AG10803 (cell line): Measurements from ENCODE around the gene FAM171A2.

Experiments used
- DNase-seq: peaks from one replicate; pipeline ENCODE4 v3.0.0; 2010; ENCODE audit warnings: low read depth
- H3K4me3 ChIP-seq: 2 replicates; pipeline ENCODE4 v1.5.1; 2011; ENCODE audit warnings: mild to moderate bottlenecking, low read length, control low read depth
- TF ChIP-seq, protein P1 (sequence below): conservative IDR thresholded peaks from 2 replicates; pipeline ENCODE4 v1.5.1; 2011; ENCODE audit warnings: mild to moderate bottlenecking, low read length, control low read depth, inconsistent platforms

FAM171A2 gene

DNA sequence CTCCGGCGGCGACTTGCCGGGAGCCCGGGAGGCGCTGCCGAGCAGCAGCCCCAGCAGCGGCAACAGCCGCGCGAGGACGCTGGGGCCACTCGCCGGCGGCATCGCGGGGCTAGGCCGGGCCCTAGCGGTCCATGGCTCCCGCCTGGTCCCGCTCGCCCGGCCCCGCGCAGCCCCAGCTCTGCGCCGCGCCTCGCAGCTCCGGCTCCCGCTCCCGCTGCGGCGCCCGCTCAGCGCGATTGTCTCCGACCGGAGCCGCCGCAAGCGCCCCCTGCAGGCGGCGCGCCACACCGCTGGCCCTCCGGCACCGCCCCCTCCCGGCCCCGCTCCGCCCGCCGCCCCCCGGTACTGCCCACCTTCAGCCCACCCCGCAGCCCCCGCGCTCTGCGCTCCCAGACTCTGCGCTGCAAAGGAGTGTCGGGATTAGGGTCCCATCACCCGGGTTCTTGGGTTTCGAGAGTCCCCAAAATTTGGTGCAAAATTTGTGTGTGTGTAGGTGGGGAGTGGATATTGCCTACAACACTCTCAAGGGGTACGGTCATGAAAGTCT, at the start of gene FAM171A2:
FAM171A2 (minus strand) TSS at position 241 of the 547 bp plus-strand sequence; CDS start at position 102, 139 bp downstream.
- TF ChIP-seq, protein P1, sequence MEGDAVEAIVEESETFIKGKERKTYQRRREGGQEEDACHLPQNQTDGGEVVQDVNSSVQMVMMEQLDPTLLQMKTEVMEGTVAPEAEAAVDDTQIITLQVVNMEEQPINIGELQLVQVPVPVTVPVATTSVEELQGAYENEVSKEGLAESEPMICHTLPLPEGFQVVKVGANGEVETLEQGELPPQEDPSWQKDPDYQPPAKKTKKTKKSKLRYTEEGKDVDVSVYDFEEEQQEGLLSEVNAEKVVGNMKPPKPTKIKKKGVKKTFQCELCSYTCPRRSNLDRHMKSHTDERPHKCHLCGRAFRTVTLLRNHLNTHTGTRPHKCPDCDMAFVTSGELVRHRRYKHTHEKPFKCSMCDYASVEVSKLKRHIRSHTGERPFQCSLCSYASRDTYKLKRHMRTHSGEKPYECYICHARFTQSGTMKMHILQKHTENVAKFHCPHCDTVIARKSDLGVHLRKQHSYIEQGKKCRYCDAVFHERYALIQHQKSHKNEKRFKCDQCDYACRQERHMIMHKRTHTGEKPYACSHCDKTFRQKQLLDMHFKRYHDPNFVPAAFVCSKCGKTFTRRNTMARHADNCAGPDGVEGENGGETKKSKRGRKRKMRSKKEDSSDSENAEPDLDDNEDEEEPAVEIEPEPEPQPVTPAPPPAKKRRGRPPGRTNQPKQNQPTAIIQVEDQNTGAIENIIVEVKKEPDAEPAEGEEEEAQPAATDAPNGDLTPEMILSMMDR, result peak; percentile 38
- DNase-seq, result peak; percentile 47
- H3K4me3 ChIP-seq, result peak within 1 kb of the TSS; percentile 66

DNA sequence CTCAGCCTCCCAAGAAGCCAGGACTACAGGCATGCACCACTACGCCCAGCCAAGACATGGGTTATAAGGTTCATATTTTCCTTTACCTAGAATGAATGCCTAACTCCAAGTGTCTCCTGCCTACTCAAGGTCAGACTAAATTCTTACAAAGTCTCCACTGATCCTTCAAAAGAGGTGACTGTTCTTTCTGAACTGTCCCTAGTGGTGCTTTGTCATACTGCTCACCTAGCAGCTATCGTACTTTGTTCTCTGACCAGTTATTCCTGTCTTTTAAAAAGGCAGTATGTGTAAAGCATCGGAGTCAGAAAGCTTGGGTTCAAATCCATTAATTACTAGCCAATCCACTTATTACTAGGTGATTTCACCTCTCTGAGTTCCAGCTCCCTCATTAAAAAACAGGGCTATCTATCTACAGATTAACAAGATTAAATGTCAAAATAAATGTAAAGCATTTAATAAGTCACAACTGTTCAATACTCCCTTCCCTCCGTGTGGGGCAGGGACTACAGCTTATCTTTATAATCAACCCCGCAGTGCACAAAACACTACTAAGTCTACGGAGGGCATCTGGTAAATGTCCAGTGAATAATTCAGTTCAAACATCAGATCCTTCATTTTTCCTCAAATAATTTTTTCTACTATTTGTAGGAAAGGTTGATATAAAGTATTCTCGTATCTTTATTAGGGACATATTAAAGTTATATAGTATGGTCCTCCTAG, 45.8 kb upstream of the FAM171A2 start:
- no peak overlapping the region for H3K4me3 ChIP-seq
- no peak for DNase-seq
- TF ChIP-seq, protein P1, result no peak; the same call in 1 of the 2 replicates

DNA sequence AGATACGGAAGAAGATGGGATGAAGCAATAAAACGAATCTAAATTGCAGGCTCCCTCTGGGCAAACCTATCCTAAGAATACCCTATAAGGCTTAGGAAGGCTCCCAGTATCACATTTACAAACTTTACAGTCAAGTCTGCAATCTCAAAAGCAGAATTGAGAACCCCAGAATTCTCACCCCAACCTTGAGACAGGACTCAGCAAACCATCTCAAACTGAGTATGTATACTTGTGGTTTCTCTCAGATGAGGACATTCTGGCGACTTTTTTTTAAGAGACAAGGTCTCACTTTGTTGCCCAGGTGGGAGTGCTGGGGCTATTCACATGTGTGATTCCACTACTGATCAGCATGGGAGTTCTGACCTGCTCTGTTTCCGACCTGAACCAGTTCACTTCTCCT, 45.1 kb upstream of the FAM171A2 start:
- TF ChIP-seq, protein P1, result no peak
- DNase-seq, result no peak
- H3K4me3 ChIP-seq, result no peak overlapping the region

DNA sequence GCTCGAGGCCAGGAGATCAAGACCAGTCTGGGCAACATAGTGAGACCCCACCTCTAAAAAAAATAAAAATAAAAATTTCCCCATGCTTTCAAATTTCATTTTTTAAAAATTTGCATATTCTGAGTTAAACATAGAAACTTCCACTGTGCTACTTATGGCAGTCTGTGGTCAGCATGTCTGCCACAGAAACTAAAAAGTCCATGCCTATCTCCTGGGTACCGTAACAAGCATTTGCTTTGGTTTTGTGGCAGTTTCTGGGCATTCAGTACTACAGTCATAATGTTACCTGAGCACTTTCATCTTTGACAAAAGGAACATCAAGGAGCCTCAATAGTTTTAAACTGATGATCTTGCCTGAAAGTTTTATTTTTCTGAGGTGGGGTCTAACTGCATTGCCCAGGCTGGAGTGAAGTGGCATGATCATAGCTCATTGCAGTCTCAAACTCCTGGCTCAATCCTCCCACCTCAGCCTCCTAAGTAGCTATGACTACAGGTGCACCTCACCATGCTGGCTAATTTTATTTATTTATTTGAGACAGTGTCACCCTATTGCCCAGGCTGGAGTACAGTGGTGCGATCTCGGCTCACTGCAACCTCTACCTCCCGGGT, 39.0 kb upstream of the FAM171A2 start:
- TF ChIP-seq, protein P1, result no peak
- no peak overlapping the region for H3K4me3 ChIP-seq
- DNase-seq, result no peak

DNA sequence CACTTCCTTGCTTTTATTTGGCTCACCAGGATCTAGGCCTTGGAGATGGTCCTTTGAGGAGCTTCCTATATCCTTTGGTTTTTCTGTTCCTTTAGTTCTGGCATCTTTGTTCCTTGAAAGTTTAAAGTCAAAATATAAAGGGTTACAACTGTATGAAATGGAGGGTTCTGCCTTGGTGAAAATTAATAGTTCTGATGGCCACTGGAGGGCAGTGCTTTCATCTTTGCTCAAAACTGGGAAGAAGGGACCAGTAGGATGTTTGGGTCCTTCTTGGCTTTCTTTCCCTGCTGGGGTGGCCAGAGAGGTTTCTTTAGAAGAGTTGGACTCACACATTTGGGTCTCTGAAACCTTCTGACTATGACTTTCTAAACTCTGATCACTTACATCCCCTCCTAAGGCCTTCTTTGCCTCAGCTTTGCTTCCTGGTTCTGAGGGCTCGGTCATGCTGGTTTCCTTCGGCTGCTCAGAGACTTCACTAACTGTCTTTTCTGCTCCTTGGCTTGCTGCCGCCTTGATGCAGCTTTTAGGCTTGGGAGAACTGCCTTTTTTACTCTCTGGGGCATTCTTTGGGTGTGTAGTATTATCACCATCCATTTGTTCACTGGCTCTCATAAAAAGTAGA, 36.7 kb upstream of the FAM171A2 start:
- TF ChIP-seq, protein P1, result peak; percentile 61
- no peak overlapping the region for H3K4me3 ChIP-seq
- peak; percentile 26 for DNase-seq

DNA sequence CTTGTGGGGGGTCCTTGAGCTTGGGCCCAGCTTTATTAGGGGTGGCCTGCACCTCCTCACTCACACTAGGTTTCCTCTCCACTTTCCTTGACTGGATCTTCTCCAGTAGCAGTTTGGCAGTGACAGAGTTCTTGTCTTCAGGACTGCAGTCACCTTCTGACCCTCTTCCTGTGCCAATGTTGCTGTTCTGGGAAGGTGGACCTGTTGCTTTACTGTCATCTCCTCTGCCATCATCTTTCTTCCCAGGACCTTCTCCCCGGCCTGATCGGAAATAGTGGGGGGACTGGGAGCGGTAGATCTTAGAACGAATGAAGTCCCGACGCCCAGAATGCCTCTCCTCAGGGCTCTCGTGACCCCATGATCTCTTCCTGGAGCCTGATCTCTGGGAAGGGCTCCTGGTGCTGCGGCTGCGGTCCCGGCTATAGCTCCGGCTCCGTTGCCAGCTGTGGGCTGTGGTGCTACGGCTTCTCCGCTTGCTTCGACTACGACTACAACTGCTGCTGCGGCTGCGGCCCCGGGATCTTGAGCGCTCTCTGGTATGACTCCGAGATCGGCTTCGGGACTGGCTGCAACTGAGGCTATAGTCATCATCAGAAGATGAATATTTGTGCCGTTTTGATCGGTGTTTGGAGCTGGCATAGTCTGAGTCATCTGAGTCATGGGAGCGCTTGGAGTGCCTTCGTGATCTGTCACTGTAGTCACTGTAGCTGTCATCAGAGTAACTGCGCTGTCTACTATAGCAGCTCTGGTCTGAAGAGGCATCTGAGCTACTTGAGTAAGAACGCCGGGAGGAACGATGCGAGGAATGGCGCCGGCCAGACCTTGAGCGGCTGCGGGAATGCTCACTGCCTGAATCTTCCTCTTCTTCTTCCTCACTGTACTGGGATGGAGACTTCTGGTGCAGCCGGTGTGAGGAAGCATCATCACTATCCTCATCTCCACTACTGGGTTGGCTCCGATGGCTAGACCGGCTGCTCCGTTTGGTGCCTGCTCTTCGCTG, 35.3 kb upstream of the FAM171A2 start:
- no peak for DNase-seq
- TF ChIP-seq, protein P1, result no peak
- H3K4me3 ChIP-seq, result no peak overlapping the region
